Right lobe of liver (tissue), 4 donors: ENCODE results near the gene C5orf34.

Source experiments
- CTCF ChIP-seq, 4 donors: fragments of 200-600 bp in 3 of 4; fragments of 450-650 bp in 1 of 4; IDR thresholded peaks; one replicate each; pipeline versions ENCODE4 v1.5.1 to v1.8.0; 2016 to 2022; ENCODE audit warnings: antibody characterized with exemption in 4 of 4, mild to moderate bottlenecking in 2 of 4
- POLR2A ChIP-seq: fragments of 450-650 bp; IDR thresholded peaks from one replicate; pipeline ENCODE4 v1.6.1; 2017; ENCODE audit warnings: antibody characterized with exemption, mild to moderate bottlenecking
- donor health status: DM: no; HTN: no; CAD: no.
- donor health status: DM: no; HTN: no; CAD: no.
- donor health status: DM: no; HTN: yes; CAD: no.

- TF ChIP-seq CTCF (IDR thresholded peaks at IDR 0.05) (no peak), POLR2A (no peak)
Observed at GRCh38 chr5:43543434-43543833, 28.5 kb upstream of the C5orf34 start.
